ENCODE data around the gene TRIM17.

DNA sequence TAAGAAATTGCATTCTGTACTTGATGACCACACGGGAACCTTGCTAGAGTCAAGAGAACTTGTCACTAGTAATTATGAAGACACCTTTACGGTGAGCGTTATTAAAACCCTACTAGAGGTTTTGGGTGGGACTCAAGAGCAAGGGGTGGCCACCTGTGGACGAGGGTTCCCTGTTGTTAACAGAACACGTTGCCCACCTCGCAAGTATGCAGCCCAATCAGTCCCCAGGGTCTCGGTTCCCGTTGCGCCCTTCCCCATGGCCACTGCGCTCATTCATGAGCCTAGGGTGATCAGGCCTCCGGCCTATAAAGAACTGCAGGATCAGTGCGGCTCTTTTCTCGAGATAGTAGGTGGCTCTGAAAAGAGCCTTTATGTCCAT, 40.3 kb upstream of the TRIM17 start:
- TF ChIP-seq FOXM1 (IDR thresholded peaks at IDR 0.05; ENCODE audit: borderline replicate concordance, low read depth) (no peak), EP300 (IDR thresholded peaks at IDR 0.05; ENCODE audit: borderline replicate concordance) (no peak), TAF1 (IDR thresholded peaks at IDR 0.05; ENCODE audit: low read depth) (no peak), RAD21 (IDR thresholded peaks at IDR 0.05; ENCODE audit: low read depth) (no peak), TEAD4 (IDR thresholded peaks at IDR 0.05) (no peak), CREB1 (IDR thresholded peaks at IDR 0.05; ENCODE audit: low read depth) (no peak), CEBPB (IDR thresholded peaks at IDR 0.05) (no peak)
- TF ChIP-seq, protein P1, sequence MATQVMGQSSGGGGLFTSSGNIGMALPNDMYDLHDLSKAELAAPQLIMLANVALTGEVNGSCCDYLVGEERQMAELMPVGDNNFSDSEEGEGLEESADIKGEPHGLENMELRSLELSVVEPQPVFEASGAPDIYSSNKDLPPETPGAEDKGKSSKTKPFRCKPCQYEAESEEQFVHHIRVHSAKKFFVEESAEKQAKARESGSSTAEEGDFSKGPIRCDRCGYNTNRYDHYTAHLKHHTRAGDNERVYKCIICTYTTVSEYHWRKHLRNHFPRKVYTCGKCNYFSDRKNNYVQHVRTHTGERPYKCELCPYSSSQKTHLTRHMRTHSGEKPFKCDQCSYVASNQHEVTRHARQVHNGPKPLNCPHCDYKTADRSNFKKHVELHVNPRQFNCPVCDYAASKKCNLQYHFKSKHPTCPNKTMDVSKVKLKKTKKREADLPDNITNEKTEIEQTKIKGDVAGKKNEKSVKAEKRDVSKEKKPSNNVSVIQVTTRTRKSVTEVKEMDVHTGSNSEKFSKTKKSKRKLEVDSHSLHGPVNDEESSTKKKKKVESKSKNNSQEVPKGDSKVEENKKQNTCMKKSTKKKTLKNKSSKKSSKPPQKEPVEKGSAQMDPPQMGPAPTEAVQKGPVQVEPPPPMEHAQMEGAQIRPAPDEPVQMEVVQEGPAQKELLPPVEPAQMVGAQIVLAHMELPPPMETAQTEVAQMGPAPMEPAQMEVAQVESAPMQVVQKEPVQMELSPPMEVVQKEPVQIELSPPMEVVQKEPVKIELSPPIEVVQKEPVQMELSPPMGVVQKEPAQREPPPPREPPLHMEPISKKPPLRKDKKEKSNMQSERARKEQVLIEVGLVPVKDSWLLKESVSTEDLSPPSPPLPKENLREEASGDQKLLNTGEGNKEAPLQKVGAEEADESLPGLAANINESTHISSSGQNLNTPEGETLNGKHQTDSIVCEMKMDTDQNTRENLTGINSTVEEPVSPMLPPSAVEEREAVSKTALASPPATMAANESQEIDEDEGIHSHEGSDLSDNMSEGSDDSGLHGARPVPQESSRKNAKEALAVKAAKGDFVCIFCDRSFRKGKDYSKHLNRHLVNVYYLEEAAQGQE (IDR thresholded peaks at IDR 0.05; ENCODE audit: low read depth), result no peak
